Measurements from ENCODE around the gene DHTKD1. TPM values are rescaled to one million over a fixed set of nuclear protein-coding genes. Genes with fewer than 3 reads are reported as not detected.
A peak's percentile ranks its signal among the peaks of the same experiment; 100 is the strongest.

DHTKD1 gene
- total RNA-seq, 1 experiment from 2014 or later, result 15.8 TPM

GRCh38 chr10:12042797-12043651 lies 25.7 kb upstream of the DHTKD1 start, which contains the start of gene UPF2:
TSS of gene UPF2 (minus strand) at chr10:12042809. CDS start at chr10:12035423, 7,386 bp downstream.
- TF ChIP-seq REST (IDR thresholded peaks at IDR 0.05; ENCODE audit: insufficient read depth in 1 of 2, low read depth in 2 of 2, low read length in 1 of 2) (no peak), TCF7L2 (IDR thresholded peaks at IDR 0.05; ENCODE audit: low read depth, low read length) (no peak), CTCF (IDR thresholded peaks at IDR 0.05) (no peak), SIN3A (IDR thresholded peaks at IDR 0.05; ENCODE audit: borderline replicate concordance, insufficient read depth, low read depth, low read length) (no peak), POLR2AphosphoS5 (IDR thresholded peaks at IDR 0.05; ENCODE audit: low read depth, low read length) (no peak; the same call in 1 of the 2 replicates)
- H3K9me3 ChIP-seq (ENCODE audit: control insufficient read depth, insufficient read depth, low read depth, low read length), result no peaks in the 10 kb centered on the region
- peak; percentile 95 for ATAC-seq
- in situ Hi-C loops (cut with HindIII; ENCODE audit: low pct_unique_long_range_greater_than_20kb, low sequenced_read_pairs), result no loop called here
- H3K27ac ChIP-seq (ENCODE audit: low read length), result peak within 1 kb of the TSS; percentile 88
- no peaks in the 10 kb centered on the region for H3K27me3 ChIP-seq (ENCODE audit: control insufficient read depth, insufficient read depth, low read length)
- H3K4me1 ChIP-seq (ENCODE audit: control insufficient read depth, insufficient read depth, low read length), result peaks cover 11% of the 10 kb centered on the region
- ChIA-PET POLR2A (interaction anchor here (0.6 kb wide), 2 partner anchors 55 to 84 kb away, joined by 3 to 7 read pairs; no protein-coding TSS in a partner anchor), CTCF (no interaction called here)
- peak within 1 kb of the TSS; percentile 69 to 91 for H3K4me3 ChIP-seq (ENCODE audit: low read depth in 2 of 2, low read length in 2 of 2)
- peaks cover 10% of the 10 kb centered on the region for H3K36me3 ChIP-seq (ENCODE audit: control insufficient read depth, insufficient read depth, low read length)
- BruUV-seq (replicated peaks), result no TSS peak
- intact Hi-C loops (cut with micrococcal nuclease; ENCODE audit: unreplicated experiment), result no loop called here
- peak; percentile 89 for DNase-seq (ENCODE audit: low read depth, low spot score)

- ATAC-seq, result no peak
- in situ Hi-C loops (cut with HindIII; ENCODE audit: low pct_unique_long_range_greater_than_20kb, low sequenced_read_pairs), result no loop called here
Observed at GRCh38 chr10:12045596-12045995, 23.2 kb upstream of the DHTKD1 start.

More at GRCh38 chr10:12045596-12045995, 23.2 kb upstream of the DHTKD1 start:
- no peaks in the 10 kb centered on the region for H3K9me3 ChIP-seq (ENCODE audit: control insufficient read depth, insufficient read depth, low read depth, low read length)
- peaks cover 10% of the 10 kb centered on the region for H3K36me3 ChIP-seq (ENCODE audit: control insufficient read depth, insufficient read depth, low read length)
- H3K4me1 ChIP-seq (ENCODE audit: control insufficient read depth, insufficient read depth, low read length), result peaks cover 9% of the 10 kb centered on the region
- no peak for DNase-seq (ENCODE audit: low read depth, low spot score)
- no TSS peak for BruUV-seq (replicated peaks)
- intact Hi-C loops (cut with micrococcal nuclease; ENCODE audit: unreplicated experiment), result no loop called here
- H3K4me3 ChIP-seq (ENCODE audit: low read depth in 2 of 2, low read length in 2 of 2), result no peak overlapping the region
- CTCF ChIA-PET, result no interaction called here
- H3K27ac ChIP-seq (ENCODE audit: low read length), result no peak overlapping the region
- TF ChIP-seq CTCF (IDR thresholded peaks at IDR 0.05), result no peak
- TF ChIP-seq POLR2AphosphoS5 (IDR thresholded peaks at IDR 0.05; ENCODE audit: low read depth, low read length), result no peak
- TF ChIP-seq SIN3A (IDR thresholded peaks at IDR 0.05; ENCODE audit: borderline replicate concordance, insufficient read depth, low read depth, low read length), result no peak
- no peak for TF ChIP-seq REST (IDR thresholded peaks at IDR 0.05; ENCODE audit: insufficient read depth in 1 of 2, low read depth in 2 of 2, low read length in 1 of 2)
- TF ChIP-seq TCF7L2 (IDR thresholded peaks at IDR 0.05; ENCODE audit: low read depth, low read length), result no peak
- H3K27me3 ChIP-seq (ENCODE audit: control insufficient read depth, insufficient read depth, low read length), result no peaks in the 10 kb centered on the region
- POLR2A ChIA-PET, result no interaction called here

Measured in Panc1 (cell line).